Skeletal muscle tissue (tissue), 4 donors: ENCODE results near the gene FAM3A. TPM values are rescaled to one million over a fixed set of nuclear protein-coding genes. Genes with fewer than 3 reads are reported as not detected.

Source experiments
- H3K27ac ChIP-seq: one replicate; pipeline ENCODE4 v1.7.0; 2013; ENCODE audit warnings: mild to moderate bottlenecking, low read depth, low read length, inconsistent platforms
- H3K27me3 ChIP-seq, 3 donors: one replicate each; pipeline ENCODE4 v1.7.0; 2013; ENCODE audit warnings: low read length in 3 of 3; ENCODE audit not compliant: control insufficient read depth in 3 of 3, insufficient read depth in 3 of 3
- H3K36me3 ChIP-seq, 3 donors: one replicate each; pipeline ENCODE4 v1.7.0; 2013; ENCODE audit warnings: low read length in 3 of 3; ENCODE audit not compliant: control insufficient read depth in 3 of 3, insufficient read depth in 3 of 3
- H3K4me1 ChIP-seq, 3 donors: one replicate each; pipeline ENCODE4 v1.7.0; 2013; ENCODE audit warnings: low read length in 3 of 3, mild to moderate bottlenecking in 3 of 3; ENCODE audit not compliant: control insufficient read depth in 3 of 3, insufficient read depth in 3 of 3
- H3K4me3 ChIP-seq, 3 donors: one replicate each; pipeline ENCODE4 v1.7.0; 2013; ENCODE audit warnings: low read length in 3 of 3
- H3K9ac ChIP-seq, 3 donors: one replicate each; pipeline ENCODE4 v1.7.0; 2013; ENCODE audit warnings: low read length in 3 of 3, mild to moderate bottlenecking in 3 of 3, moderate library complexity in 2 of 3, low read depth in 1 of 3
- H3K9me3 ChIP-seq, 3 donors: one replicate each; pipeline ENCODE4 v1.7.0; 2013; ENCODE audit warnings: low read length in 3 of 3; ENCODE audit not compliant: control insufficient read depth in 3 of 3
- total RNA-seq: library from RNA; depleted of rRNA; stranded (reverse); fragments of >200 nt; gene quantifications from one replicate; pipeline ENCODE4 v1.2.3, GENCODE V29; 2014
- donor health status: Osteomylitis.

The FAM3A gene
- total RNA-seq, 1 donor from 2014 or later: 15.7 TPM

- peaks cover 11 to 16% (median 13%) of the 10 kb centered on the region in 3 donors for H3K4me1 ChIP-seq
- peak overlapping the region; percentile 80 for H3K27ac ChIP-seq
- peak overlapping the region; percentile 76 to 80 (median 79) for H3K4me3 ChIP-seq
- no peaks in the 10 kb centered on the region for H3K36me3 ChIP-seq
- no peaks in the 10 kb centered on the region for H3K27me3 ChIP-seq
- peak overlapping the region; percentile 55 to 86 (median 85) for H3K9ac ChIP-seq
- no peaks in the 10 kb centered on the region for H3K9me3 ChIP-seq
Measured at GRCh38 chrX:154516656-154517100, 646 bp upstream of the FAM3A start.

GRCh38 chrX:154515090-154515965 lies 704 bp downstream of the FAM3A start:
- Histone ChIP-seq H3K9me3 (no peaks in the 10 kb centered on the region), H3K27me3 (no peaks in the 10 kb centered on the region)

GRCh38 chrX:154513716-154514115 lies 2.3 kb downstream of the FAM3A start:
- Histone ChIP-seq H3K4me1 (peaks cover 11 to 16% (median 13%) of the 10 kb centered on the region in 3 donors), H3K4me3 (no peak overlapping the region), H3K27ac (no peak overlapping the region), H3K36me3 (peaks cover 2 to 6% (median 4%) of the 10 kb centered on the region in 3 donors), H3K9ac (no peak overlapping the region), H3K27me3 (no peaks in the 10 kb centered on the region), H3K9me3 (no peaks in the 10 kb centered on the region)

More at GRCh38 chrX:154515090-154515965, 704 bp downstream of the FAM3A start:
- H3K4me1 ChIP-seq: peaks cover 11 to 16% (median 13%) of the 10 kb centered on the region in 3 donors
- no peaks in the 10 kb centered on the region for H3K36me3 ChIP-seq
- H3K9ac ChIP-seq: peak overlapping the region; percentile 84 to 88 (median 87)
- H3K27ac ChIP-seq: peak overlapping the region; percentile 91
- peak overlapping the region; percentile 78 to 82 (median 79) for H3K4me3 ChIP-seq

GRCh38 chrX:154512879-154513553 lies 3.0 kb downstream of the FAM3A start:
- Histone ChIP-seq H3K4me3 (no peak overlapping the region), H3K4me1 (peaks cover 11 to 16% (median 13%) of the 10 kb centered on the region in 3 donors), H3K9me3 (no peaks in the 10 kb centered on the region), H3K27me3 (no peaks in the 10 kb centered on the region), H3K27ac (no peak overlapping the region), H3K36me3 (peaks cover 4 to 9% (median 8%) of the 10 kb centered on the region in 3 donors), H3K9ac (no peak overlapping the region)

GRCh38 chrX:154511761-154512160 lies 4.3 kb downstream of the FAM3A start:
- Histone ChIP-seq H3K27me3 (no peaks in the 10 kb centered on the region), H3K4me3 (no peak overlapping the region), H3K9me3 (no peaks in the 10 kb centered on the region), H3K4me1 (peaks cover 6 to 7% (median 6%) of the 10 kb centered on the region in 3 donors), H3K36me3 (peaks cover 6 to 11% (median 11%) of the 10 kb centered on the region in 3 donors), H3K27ac (no peak overlapping the region), H3K9ac (no peak overlapping the region)

- H3K4me1 ChIP-seq: no peaks in the 10 kb centered on the region
- H3K36me3 ChIP-seq: peaks cover 12 to 19% (median 19%) of the 10 kb centered on the region in 3 donors
- no peak overlapping the region for H3K9ac ChIP-seq
- no peak overlapping the region for H3K4me3 ChIP-seq
- H3K27ac ChIP-seq: no peak overlapping the region
- H3K9me3 ChIP-seq: no peaks in the 10 kb centered on the region
- H3K27me3 ChIP-seq: no peaks in the 10 kb centered on the region
Measured at GRCh38 chrX:154509455-154509854, 6.6 kb downstream of the FAM3A start.

- Histone ChIP-seq H3K4me1 (no peaks in the 10 kb centered on the region), H3K9me3 (no peaks in the 10 kb centered on the region), H3K27ac (no peak overlapping the region), H3K9ac (no peak overlapping the region), H3K36me3 (peaks cover 12 to 19% (median 19%) of the 10 kb centered on the region in 3 donors), H3K4me3 (no peak overlapping the region), H3K27me3 (no peaks in the 10 kb centered on the region)
Measured at GRCh38 chrX:154508384-154508745, 7.7 kb downstream of the FAM3A start.

- H3K9ac ChIP-seq: no peak overlapping the region
- H3K27me3 ChIP-seq: peaks cover 0 to under 1% (median 0%) of the 10 kb centered on the region in 3 donors
- H3K36me3 ChIP-seq: peaks cover 12 to 19% (median 19%) of the 10 kb centered on the region in 3 donors
- no peak overlapping the region for H3K27ac ChIP-seq
- H3K9me3 ChIP-seq: no peaks in the 10 kb centered on the region
- H3K4me1 ChIP-seq: no peaks in the 10 kb centered on the region
- H3K4me3 ChIP-seq: no peak overlapping the region
Measured at GRCh38 chrX:154507673-154508383, 8.2 kb downstream of the FAM3A start.

GRCh38 chrX:154506483-154507332 lies 9.3 kb downstream of the FAM3A start:
- H3K9me3 ChIP-seq: no peaks in the 10 kb centered on the region
- peaks cover 12 to 19% (median 19%) of the 10 kb centered on the region in 3 donors for H3K36me3 ChIP-seq
- no peaks in the 10 kb centered on the region for H3K4me1 ChIP-seq
- no peak overlapping the region for H3K9ac ChIP-seq
- H3K27ac ChIP-seq: no peak overlapping the region
- H3K4me3 ChIP-seq: no peak overlapping the region
- peaks cover 0 to 4% (median 0%) of the 10 kb centered on the region in 3 donors for H3K27me3 ChIP-seq
